Keratinocyte (primary cell): Measurements from ENCODE around the gene COQ4. TPM values are rescaled to one million over a fixed set of nuclear protein-coding genes. Genes with fewer than 3 reads are reported as not detected.

Experiments used
- DNase-seq: peaks from one replicate; pipeline ENCODE4 v3.0.0-alpha.2; 2011; ENCODE audit warnings: low read depth, missing footprints, low spot score
- FAIRE-seq: peaks from 2 replicates; lab custom pipeline; 2011; peaks lifted over from hg19 to GRCh38; lab: Jason Lieb, UNC
- H2AFZ ChIP-seq: 2 replicates; pipeline ENCODE4 v1.6.0; 2012; ENCODE audit warnings: low read length, control low read depth, inconsistent platforms; ENCODE audit not compliant: control insufficient read depth
- H3K27ac ChIP-seq: 2 replicates; pipeline ENCODE4 v1.5.1; 2011; ENCODE audit warnings: low read length; ENCODE audit not compliant: control insufficient read depth, insufficient read depth
- H3K27me3 ChIP-seq: 3 replicates; pipeline ENCODE4 v1.6.0; 2011; ENCODE audit warnings: low read length; ENCODE audit not compliant: control insufficient read depth, insufficient read depth; ENCODE audit errors: extremely low read depth
- H3K36me3 ChIP-seq, 2 experiments: 2 replicates in 1 of 2; 3 replicates in 1 of 2; pipeline ENCODE4 v1.5.1; 2011; ENCODE audit warnings: low read length in 2 of 2, mild to moderate bottlenecking in 1 of 2; ENCODE audit not compliant: control insufficient read depth in 2 of 2, insufficient read depth in 2 of 2; ENCODE audit errors: extremely low read depth in 1 of 2
- H3K4me1 ChIP-seq: 3 replicates; pipeline ENCODE4 v1.5.1; 2011; ENCODE audit warnings: low read length; ENCODE audit not compliant: control insufficient read depth, insufficient read depth; ENCODE audit errors: extremely low read depth
- H3K4me2 ChIP-seq: 3 replicates; pipeline ENCODE4 v1.6.0; 2011; ENCODE audit warnings: low read depth, low read length; ENCODE audit not compliant: control insufficient read depth, insufficient read depth; ENCODE audit errors: extremely low read depth
- H3K4me3 ChIP-seq, 3 experiments: fragments of 200-600 bp in 1 of 3; sonication (generic) in 1 of 3; 2 replicates in 2 of 3; 3 replicates in 1 of 3; pipeline ENCODE4 v1.5.1; 2011 to 2016; ENCODE audit warnings: low read length in 3 of 3, mild to moderate bottlenecking in 3 of 3, control low read depth in 2 of 3, inconsistent platforms in 1 of 3, low read depth in 1 of 3, mixed read lengths in 1 of 3, mixed run types in 1 of 3, moderate library complexity in 1 of 3; ENCODE audit not compliant: control insufficient read depth in 2 of 3, insufficient read depth in 2 of 3; ENCODE audit errors: extremely low read depth in 1 of 3
- H3K79me2 ChIP-seq: 2 replicates; pipeline ENCODE4 v1.6.0; 2012; ENCODE audit warnings: low read length; ENCODE audit not compliant: control insufficient read depth, insufficient read depth
- H3K9ac ChIP-seq: 3 replicates; pipeline ENCODE4 v1.6.0; 2011; ENCODE audit warnings: low read length; ENCODE audit not compliant: control insufficient read depth, insufficient read depth; ENCODE audit errors: extremely low read depth
- H3K9me1 ChIP-seq: 3 replicates; pipeline ENCODE4 v1.6.0; 2011; ENCODE audit warnings: low read length; ENCODE audit not compliant: control insufficient read depth, insufficient read depth; ENCODE audit errors: extremely low read depth
- H3K9me3 ChIP-seq: 2 replicates; pipeline ENCODE4 v1.5.1; 2012; ENCODE audit warnings: low read depth, low read length; ENCODE audit not compliant: control insufficient read depth
- H4K20me1 ChIP-seq: 3 replicates; pipeline ENCODE4 v1.6.0; 2011; ENCODE audit warnings: low read length; ENCODE audit not compliant: control insufficient read depth, insufficient read depth; ENCODE audit errors: extremely low read depth
- EZH2 ChIP-seq: IDR thresholded peaks from one replicate; pipeline ENCODE4 v1.6.1; 2012; ENCODE audit warnings: inconsistent platforms, mild to moderate bottlenecking, low read length, moderate library complexity
- dilution Hi-C: fragments of 300-500 bp; cut with MboI; formaldehyde crosslinking; loops from one replicate; pipeline ENCODE4 v1.7.0; 2020; ENCODE audit warnings: low sequenced_read_pairs; ENCODE audit not compliant: extremely low pct_ligation_motif_present
- polyA plus RNA-seq, 5 experiments: library from polyadenylated mRNA; depleted of rRNA in 3 of 5; stranded (reverse) in 3 of 5; stranded (forward) in 1 of 5; unstranded in 1 of 5; fragments of >200 nt; gene quantifications; 1 replicate in 1 of 5; 2 replicates in 3 of 5; 3 replicates in 1 of 5; pipeline versions ENCODE4 v1.2.1 to v1.2.3, GENCODE V29; 2011 to 2012; ENCODE audit warnings: missing spikeins in 2 of 5, low read depth in 1 of 5, low replicate concordance in 1 of 5
- TF ChIP-seq, protein P1 (sequence below), 3 experiments: IDR thresholded peaks in 1 of 3; conservative IDR thresholded peaks in 1 of 3; optimal IDR thresholded peaks in 1 of 3; 2 replicates in 2 of 3; 3 replicates in 1 of 3; pipeline versions ENCODE3 to v1.5.1; 2011; ENCODE audit warnings: low read length in 3 of 3, mild to moderate bottlenecking in 3 of 3, moderate library complexity in 2 of 3, control low read depth in 1 of 3, inconsistent platforms in 1 of 3; ENCODE audit not compliant: insufficient read depth in 2 of 3; ENCODE audit errors: extremely low read depth in 1 of 3

The COQ4 gene
- polyA plus RNA-seq, 1 donor (not counting 4 experiments of a cell fraction or from before 2014, with no cell fraction given): 32.6 TPM

DNA sequence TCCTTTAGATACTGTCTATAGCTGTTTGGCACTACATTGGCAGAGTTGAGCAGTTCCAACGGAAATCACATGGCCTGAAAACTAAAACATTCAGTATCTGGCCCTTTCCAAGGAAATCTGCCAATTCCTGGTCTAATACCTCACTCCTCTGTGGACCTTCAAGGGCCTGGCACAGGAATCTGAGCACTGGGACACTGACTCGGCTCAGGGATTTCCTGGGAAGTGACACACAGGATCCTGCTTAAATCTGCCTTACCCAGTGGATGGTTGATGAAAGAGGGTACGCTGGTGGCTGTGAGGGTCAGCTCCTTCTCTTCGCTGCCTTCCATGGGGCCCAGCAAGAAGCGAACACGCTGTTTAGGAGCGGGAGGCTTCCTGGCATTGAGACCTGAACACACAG is 1.3 kb upstream of the COQ4 start:
- Histone ChIP-seq H3K4me1 (peaks cover 23% of the 10 kb centered on the region), H4K20me1 (no peaks in the 10 kb centered on the region), H3K9me3 (no peaks in the 10 kb centered on the region), H3K36me3 (peaks cover 10 to 29% of the 10 kb centered on the region in 2 experiments), H3K9ac (peak overlapping the region; percentile 94), H3K27ac (peak overlapping the region; percentile 30), H2AFZ (peak overlapping the region; percentile 39), H3K9me1 (no peaks in the 10 kb centered on the region), H3K27me3 (no peaks in the 10 kb centered on the region), H3K4me2 (peak overlapping the region; percentile 77), H3K4me3 (peak overlapping the region; percentile 85 to 99 (median 93)), H3K79me2 (peaks cover 36% of the 10 kb centered on the region)
- FAIRE-seq (no peak), DNase-seq (no peak)
- no peak for TF ChIP-seq EZH2
- TF ChIP-seq, protein P1, sequence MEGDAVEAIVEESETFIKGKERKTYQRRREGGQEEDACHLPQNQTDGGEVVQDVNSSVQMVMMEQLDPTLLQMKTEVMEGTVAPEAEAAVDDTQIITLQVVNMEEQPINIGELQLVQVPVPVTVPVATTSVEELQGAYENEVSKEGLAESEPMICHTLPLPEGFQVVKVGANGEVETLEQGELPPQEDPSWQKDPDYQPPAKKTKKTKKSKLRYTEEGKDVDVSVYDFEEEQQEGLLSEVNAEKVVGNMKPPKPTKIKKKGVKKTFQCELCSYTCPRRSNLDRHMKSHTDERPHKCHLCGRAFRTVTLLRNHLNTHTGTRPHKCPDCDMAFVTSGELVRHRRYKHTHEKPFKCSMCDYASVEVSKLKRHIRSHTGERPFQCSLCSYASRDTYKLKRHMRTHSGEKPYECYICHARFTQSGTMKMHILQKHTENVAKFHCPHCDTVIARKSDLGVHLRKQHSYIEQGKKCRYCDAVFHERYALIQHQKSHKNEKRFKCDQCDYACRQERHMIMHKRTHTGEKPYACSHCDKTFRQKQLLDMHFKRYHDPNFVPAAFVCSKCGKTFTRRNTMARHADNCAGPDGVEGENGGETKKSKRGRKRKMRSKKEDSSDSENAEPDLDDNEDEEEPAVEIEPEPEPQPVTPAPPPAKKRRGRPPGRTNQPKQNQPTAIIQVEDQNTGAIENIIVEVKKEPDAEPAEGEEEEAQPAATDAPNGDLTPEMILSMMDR (optimal IDR thresholded peaks at IDR 0.05 in 1 of 3, IDR thresholded peaks at IDR 0.05 in 1 of 3, conservative IDR thresholded peaks at IDR 0.05 in 1 of 3; ENCODE audit: extremely low read depth in 1 of 3, insufficient read depth in 2 of 3, low read length in 3 of 3): no peak
- dilution Hi-C loops: no loop called here

DNA sequence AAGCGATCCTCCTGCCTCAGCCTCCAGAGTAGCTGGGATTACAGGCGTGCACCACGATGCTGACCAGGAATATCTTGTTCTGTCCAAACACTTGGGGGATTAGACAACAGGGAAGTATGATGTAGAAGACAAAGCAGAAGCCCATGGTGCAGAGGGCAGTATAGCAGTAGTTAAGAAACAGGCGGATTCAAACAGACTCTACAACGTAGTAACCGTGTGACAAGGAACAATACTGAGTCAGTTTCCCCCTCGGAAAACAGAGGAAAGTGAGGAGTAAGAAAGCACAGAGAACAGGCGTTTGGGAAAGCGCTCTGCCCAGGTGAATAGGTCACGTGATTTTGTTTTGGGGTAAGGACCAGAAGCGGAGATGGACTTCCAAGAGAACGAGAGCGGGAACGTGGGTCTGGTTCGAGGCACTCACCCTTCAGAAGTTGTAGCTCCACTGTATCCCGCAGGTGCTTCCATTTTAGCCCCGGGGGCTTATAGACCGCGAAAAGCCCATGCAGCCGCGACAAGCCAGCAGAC is 698 bp upstream of the COQ4 start:
- Histone ChIP-seq H3K9me1 (no peaks in the 10 kb centered on the region), H3K4me2 (peak overlapping the region; percentile 77), H4K20me1 (no peaks in the 10 kb centered on the region), H3K27me3 (no peaks in the 10 kb centered on the region), H2AFZ (peak overlapping the region; percentile 39), H3K9me3 (no peaks in the 10 kb centered on the region), H3K4me3 (peak overlapping the region; percentile 85 to 99 (median 93)), H3K9ac (peak overlapping the region; percentile 94), H3K79me2 (peaks cover 36% of the 10 kb centered on the region), H3K27ac (peak overlapping the region; percentile 95), H3K4me1 (peaks cover 23% of the 10 kb centered on the region), H3K36me3 (peaks cover 4 to 23% of the 10 kb centered on the region in 2 experiments)
- FAIRE-seq: no peak
- dilution Hi-C loops: no loop called here
- TF ChIP-seq EZH2: no peak
- TF ChIP-seq, protein P1 (optimal IDR thresholded peaks at IDR 0.05 in 1 of 3, IDR thresholded peaks at IDR 0.05 in 1 of 3, conservative IDR thresholded peaks at IDR 0.05 in 1 of 3; ENCODE audit: extremely low read depth in 1 of 3, insufficient read depth in 2 of 3, low read length in 3 of 3): no peak
- DNase-seq: no peak
